Loucy (cell line): Measurements from ENCODE around the gene SH2D5.

Experiments used
- CTCF ChIP-seq: fragments of 200-600 bp; sonication (generic); conservative IDR thresholded peaks from 2 replicates; pipeline ENCODE4 v1.5.1; 2014; ENCODE audit warnings: mild to moderate bottlenecking, antibody characterized with exemption, low read length
- EZH2phosphoT487 ChIP-seq: fragments of 200-600 bp; IDR thresholded peaks from 2 replicates; pipeline ENCODE4 v1.6.1; 2018; ENCODE audit warnings: antibody characterized with exemption, mild to moderate bottlenecking, moderate library complexity, borderline replicate concordance

- TF ChIP-seq CTCF: no peak
- TF ChIP-seq EZH2phosphoT487: no peak
Measured at GRCh38 chr1:20685741-20686140, 46.8 kb downstream of the SH2D5 start.
